ENCODE data around the gene EBF3.

Gene EBF3

DNA sequence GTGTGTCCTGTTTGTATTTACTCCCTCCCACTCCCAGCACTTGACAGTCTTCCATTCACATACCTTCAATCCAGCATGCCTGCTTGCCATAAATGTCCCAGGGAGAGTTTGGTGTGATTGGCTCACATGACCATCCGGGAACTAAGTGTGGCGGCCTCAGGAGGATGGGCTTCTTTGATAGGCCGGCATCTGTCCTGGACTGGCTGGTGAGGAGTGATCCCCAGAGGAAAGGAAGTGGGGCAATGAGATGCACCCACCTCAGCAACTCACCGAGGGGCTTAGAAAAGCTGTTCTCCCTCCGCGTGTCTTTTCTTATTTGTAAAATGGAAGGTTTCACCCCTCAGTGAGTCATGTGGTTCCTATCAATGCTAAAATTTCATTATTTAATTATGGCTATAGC is 14.9 kb upstream of the EBF3 start:
- no peak overlapping the region for H3K4me3 ChIP-seq (replicated peaks; ENCODE audit: low read depth, low read length)
- DNase-seq (ENCODE audit: extremely low read depth, low read depth) = no peak
- no peak for TF ChIP-seq CTCF (IDR thresholded peaks at IDR 0.05; ENCODE audit: low read depth, low read length, missing control alignments)

DNA sequence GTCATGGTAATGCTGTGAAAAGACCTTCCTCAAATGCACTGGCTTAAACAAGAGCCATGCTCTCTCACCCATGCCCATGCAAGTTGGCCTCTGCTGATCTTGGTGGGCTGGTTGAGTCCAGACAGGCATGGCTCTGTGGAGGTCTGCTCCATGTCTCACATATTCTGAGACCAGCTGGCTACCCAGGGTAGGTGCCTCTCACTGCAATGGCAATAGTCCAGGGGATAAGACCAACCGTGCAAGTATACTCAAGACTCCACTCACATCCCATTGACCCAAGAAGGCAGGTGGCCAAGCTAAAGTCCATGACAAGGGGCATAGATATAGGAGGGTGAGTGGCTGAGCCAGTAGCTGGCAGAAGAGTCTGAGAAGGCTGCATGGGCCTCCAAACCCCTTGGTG is 14.2 kb upstream of the EBF3 start:
- H3K4me3 ChIP-seq (replicated peaks; ENCODE audit: low read depth, low read length) = no peak overlapping the region
- no peak for TF ChIP-seq CTCF (IDR thresholded peaks at IDR 0.05; ENCODE audit: low read depth, low read length, missing control alignments)
- DNase-seq (ENCODE audit: extremely low read depth, low read depth) = no peak

DNA sequence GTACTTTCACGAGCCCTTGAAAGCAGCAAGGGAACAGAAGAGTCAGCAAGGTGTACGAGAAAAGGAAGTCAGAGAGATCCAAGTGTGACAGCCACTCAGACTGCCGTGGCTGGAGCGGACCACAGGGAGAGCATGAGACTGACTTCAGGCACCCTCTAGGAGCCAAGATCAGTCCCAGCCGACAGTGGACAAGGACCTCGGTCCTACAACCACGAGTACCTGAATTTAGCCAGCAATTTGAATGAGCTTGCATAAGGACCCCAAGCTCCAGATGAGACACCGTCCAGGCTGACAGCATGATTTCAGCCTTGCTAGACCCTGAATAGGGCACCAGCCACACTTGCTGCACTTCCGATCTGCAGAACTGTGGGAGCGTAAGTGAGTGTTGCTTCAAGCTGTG is 13.7 kb upstream of the EBF3 start:
- TF ChIP-seq CTCF (IDR thresholded peaks at IDR 0.05; ENCODE audit: low read depth, low read length, missing control alignments) = no peak
- no peak for DNase-seq (ENCODE audit: extremely low read depth, low read depth)
- no peak overlapping the region for H3K4me3 ChIP-seq (replicated peaks; ENCODE audit: low read depth, low read length)

GRCh38 chr10:129973674-129974059 is 9.6 kb upstream of the EBF3 start:
- TF ChIP-seq CTCF (IDR thresholded peaks at IDR 0.05; ENCODE audit: low read depth, low read length, missing control alignments) = no peak
- DNase-seq (ENCODE audit: extremely low read depth, low read depth) = no peak

GRCh38 chr10:129972966-129973673 is 9.0 kb upstream of the EBF3 start:
- no peak for TF ChIP-seq CTCF (IDR thresholded peaks at IDR 0.05; ENCODE audit: low read depth, low read length, missing control alignments)
- H3K4me3 ChIP-seq (replicated peaks; ENCODE audit: low read depth, low read length) = no peak overlapping the region
- DNase-seq (ENCODE audit: extremely low read depth, low read depth) = no peak

More at GRCh38 chr10:129973674-129974059, 9.6 kb upstream of the EBF3 start:
- H3K4me3 ChIP-seq (replicated peaks; ENCODE audit: low read depth, low read length) = no peak overlapping the region

- TF ChIP-seq CTCF (IDR thresholded peaks at IDR 0.05; ENCODE audit: low read depth, low read length, missing control alignments) = no peak
- DNase-seq (ENCODE audit: extremely low read depth, low read depth) = no peak
- no peak overlapping the region for H3K4me3 ChIP-seq (replicated peaks; ENCODE audit: low read depth, low read length)
These were observed 8.3 kb upstream of the EBF3 start for GRCh38 chr10:129972145-129972965.
